Measurements from ENCODE around the gene HNRNPLL.

DNA sequence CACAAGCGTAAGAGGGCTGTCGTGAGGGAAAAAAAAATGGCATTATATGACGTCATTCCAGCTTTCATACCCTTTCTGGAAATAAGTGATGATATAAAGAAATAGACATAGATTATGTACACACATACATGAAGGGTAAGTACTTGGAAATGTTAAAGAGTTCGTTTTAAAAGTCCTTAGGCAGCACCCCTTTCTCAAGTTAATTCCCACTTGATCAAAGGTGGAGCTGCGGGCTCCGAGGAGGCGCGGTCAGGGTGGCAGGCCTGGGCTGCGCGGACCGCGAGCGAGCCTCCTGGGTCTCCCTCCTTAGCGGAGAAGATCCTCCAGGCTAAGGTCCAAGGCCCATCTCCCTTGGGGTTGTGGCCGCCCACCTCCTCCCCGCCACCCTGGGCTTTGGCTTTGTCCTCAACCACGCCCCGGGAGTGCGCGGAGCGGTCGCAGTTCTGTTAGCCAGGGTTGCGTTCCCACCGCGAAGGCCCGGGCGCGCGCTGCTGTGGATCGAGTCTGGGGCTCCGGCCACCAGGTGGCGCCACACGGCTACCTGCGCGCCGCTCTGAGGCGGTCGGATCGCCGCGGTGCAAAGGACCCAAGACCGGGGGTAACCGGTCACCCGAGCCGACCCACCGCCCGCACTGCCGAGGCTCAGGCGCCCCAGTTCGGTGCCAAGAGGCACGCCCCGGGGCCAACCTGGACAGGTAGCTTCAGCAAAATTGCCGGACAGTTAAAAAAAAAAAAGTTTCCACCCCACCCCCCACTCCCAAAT, 66.8 kb downstream of the HNRNPLL start:
- TF ChIP-seq CTCF (CRISPR knock-in tag; IDR thresholded peaks at IDR 0.05) (peak; percentile 100), SAP130 (CRISPR knock-in tag; IDR thresholded peaks at IDR 0.05; ENCODE audit: low read depth) (peak; percentile 59), POLR2A (IDR thresholded peaks at IDR 0.05; ENCODE audit: insufficient read depth in 1 of 2, low read depth in 2 of 2, low read length in 2 of 2) (no peak), TCF12 (IDR thresholded peaks at IDR 0.05) (no peak), TCF12 (CRISPR knock-in tag; IDR thresholded peaks at IDR 0.05) (peak; percentile 66; the same call in 1 of the 2 replicates), ZNF550 (CRISPR knock-in tag; IDR thresholded peaks at IDR 0.05; ENCODE audit: borderline replicate concordance) (no peak), ZNF232 (CRISPR knock-in tag; IDR thresholded peaks at IDR 0.05; ENCODE audit: borderline replicate concordance) (no peak), IRF2 (CRISPR knock-in tag; IDR thresholded peaks at IDR 0.05) (peak; percentile 96)
